ENCODE measurements around the gene SELENOM.
"Not testable (repeated sequence)": the region's sequence is repeated elsewhere in the genome, so short reads cannot be mapped to it uniquely, and the experiment has no call there.

Gene SELENOM

GRCh38 chr22:31122532-31123291, 15.3 kb upstream of the SELENOM start, which contains the start of gene INPP5J:
Gene INPP5J (plus strand): TSS chr22:31122966. CDS start chr22:31123015, 49 bp downstream.
- H3K4me3 ChIP-seq (ENCODE audit: low read depth, low read length), result peak within 1 kb of the TSS; percentile 69
- no peaks in the 10 kb centered on the region for H3K27me3 ChIP-seq (ENCODE audit: control insufficient read depth, insufficient read depth, low read length)
- no peak within 1 kb of the TSS for H3K27ac ChIP-seq (ENCODE audit: low read depth, low read length)
- peaks cover 12% of the 10 kb centered on the region for H3K4me1 ChIP-seq (ENCODE audit: control insufficient read depth, insufficient read depth, low read length)
- H3K9ac ChIP-seq (ENCODE audit: low read depth, low read length), result peak within 1 kb of the TSS; percentile 25; the same call in 1 of the 2 replicates
- H3K36me3 ChIP-seq (ENCODE audit: control insufficient read depth, insufficient read depth, low read length), result no peaks in the 10 kb centered on the region
- no peaks in the 10 kb centered on the region for H3K9me3 ChIP-seq (ENCODE audit: control insufficient read depth, insufficient read depth, low read length)

DNA sequence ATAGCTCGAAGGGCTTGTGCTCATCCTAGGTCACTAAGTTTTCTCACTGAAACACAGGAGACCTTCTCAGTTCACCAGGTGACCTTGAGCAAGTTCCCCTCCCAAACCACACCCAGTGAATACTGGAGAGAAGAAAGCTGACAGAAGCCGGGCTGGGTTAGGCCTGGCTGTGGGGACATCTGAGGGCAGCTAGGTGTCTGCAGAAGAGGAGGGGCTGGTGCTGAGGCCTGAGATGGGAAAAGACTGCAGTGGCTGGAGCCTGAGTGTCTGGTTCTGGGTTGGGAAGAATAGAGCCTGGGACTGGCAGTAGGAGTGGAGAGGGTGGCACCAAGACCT, 14.8 kb upstream of the SELENOM start:
- Histone ChIP-seq H3K27me3 (ENCODE audit: control insufficient read depth, insufficient read depth, low read length) (no peaks in the 10 kb centered on the region), H3K9me3 (ENCODE audit: control insufficient read depth, insufficient read depth, low read length) (no peaks in the 10 kb centered on the region), H3K36me3 (ENCODE audit: control insufficient read depth, insufficient read depth, low read length) (no peaks in the 10 kb centered on the region), H3K4me1 (ENCODE audit: control insufficient read depth, insufficient read depth, low read length) (peaks cover 12% of the 10 kb centered on the region), H3K9ac (ENCODE audit: low read depth, low read length) (no peak overlapping the region), H3K27ac (ENCODE audit: low read depth, low read length) (no peak overlapping the region), H3K4me3 (ENCODE audit: low read depth, low read length) (no peak overlapping the region)

GRCh38 chr22:31121403-31121802, 14.0 kb upstream of the SELENOM start:
- no peak overlapping the region for H3K4me3 ChIP-seq (ENCODE audit: low read depth, low read length)
- no peaks in the 10 kb centered on the region for H3K9me3 ChIP-seq (ENCODE audit: control insufficient read depth, insufficient read depth, low read length)
- no peaks in the 10 kb centered on the region for H3K36me3 ChIP-seq (ENCODE audit: control insufficient read depth, insufficient read depth, low read length)
- peaks cover 12% of the 10 kb centered on the region for H3K4me1 ChIP-seq (ENCODE audit: control insufficient read depth, insufficient read depth, low read length)
- no peak overlapping the region for H3K9ac ChIP-seq (ENCODE audit: low read depth, low read length)
- no peaks in the 10 kb centered on the region for H3K27me3 ChIP-seq (ENCODE audit: control insufficient read depth, insufficient read depth, low read length)
- no peak overlapping the region for H3K27ac ChIP-seq (ENCODE audit: low read depth, low read length)

DNA sequence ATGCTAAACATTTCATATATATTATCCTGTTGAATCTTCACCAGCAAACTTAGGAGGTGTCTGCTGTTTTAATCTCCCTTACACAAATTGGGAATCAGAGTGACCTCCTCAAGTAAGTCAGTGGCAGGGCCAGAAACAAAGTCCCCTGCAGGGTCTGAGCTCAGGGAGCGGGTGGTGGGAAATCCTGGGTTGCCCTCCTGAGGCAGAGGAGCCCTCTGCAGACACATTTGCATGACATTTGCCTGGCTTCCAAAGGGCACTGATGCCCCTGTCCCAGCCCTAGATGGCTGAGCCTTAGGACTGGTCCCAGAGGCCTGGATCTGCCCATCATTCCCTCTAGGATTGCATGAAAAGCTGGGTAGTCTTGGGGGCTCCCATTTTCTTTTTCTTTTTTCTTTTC, 13.3 kb upstream of the SELENOM start:
- Histone ChIP-seq H3K4me3 (ENCODE audit: low read depth, low read length) (no peak overlapping the region), H3K9me3 (ENCODE audit: control insufficient read depth, insufficient read depth, low read length) (no peaks in the 10 kb centered on the region), H3K36me3 (ENCODE audit: control insufficient read depth, insufficient read depth, low read length) (no peaks in the 10 kb centered on the region), H3K9ac (ENCODE audit: low read depth, low read length) (no peak overlapping the region), H3K27me3 (ENCODE audit: control insufficient read depth, insufficient read depth, low read length) (no peaks in the 10 kb centered on the region), H3K4me1 (ENCODE audit: control insufficient read depth, insufficient read depth, low read length) (peaks cover 12% of the 10 kb centered on the region), H3K27ac (ENCODE audit: low read depth, low read length) (no peak overlapping the region)

- Histone ChIP-seq H3K27ac (ENCODE audit: low read depth, low read length) (no peak overlapping the region), H3K36me3 (ENCODE audit: control insufficient read depth, insufficient read depth, low read length) (no peaks in the 10 kb centered on the region), H3K9ac (ENCODE audit: low read depth, low read length) (no peak overlapping the region), H3K4me1 (ENCODE audit: control insufficient read depth, insufficient read depth, low read length) (peaks cover 12% of the 10 kb centered on the region), H3K4me3 (ENCODE audit: low read depth, low read length) (no peak overlapping the region), H3K9me3 (ENCODE audit: control insufficient read depth, insufficient read depth, low read length) (no peaks in the 10 kb centered on the region), H3K27me3 (ENCODE audit: control insufficient read depth, insufficient read depth, low read length) (no peaks in the 10 kb centered on the region)
Observed at GRCh38 chr22:31120230-31120629, 12.9 kb upstream of the SELENOM start.

- Histone ChIP-seq H3K4me1 (ENCODE audit: control insufficient read depth, insufficient read depth, low read length) (peaks cover 12% of the 10 kb centered on the region), H3K9ac (ENCODE audit: low read depth, low read length) (no peak overlapping the region), H3K9me3 (ENCODE audit: control insufficient read depth, insufficient read depth, low read length) (no peaks in the 10 kb centered on the region), H3K27ac (ENCODE audit: low read depth, low read length) (no peak overlapping the region), H3K36me3 (ENCODE audit: control insufficient read depth, insufficient read depth, low read length) (no peaks in the 10 kb centered on the region), H3K27me3 (ENCODE audit: control insufficient read depth, insufficient read depth, low read length) (no peaks in the 10 kb centered on the region), H3K4me3 (ENCODE audit: low read depth, low read length) (no peak overlapping the region)
Observed at GRCh38 chr22:31119026-31119717, 11.8 kb upstream of the SELENOM start.

- Histone ChIP-seq H3K27ac (ENCODE audit: low read depth, low read length) (no peak overlapping the region), H3K9ac (ENCODE audit: low read depth, low read length) (no peak overlapping the region)
Observed at GRCh38 chr22:31118046-31118820, 10.9 kb upstream of the SELENOM start.

GRCh38 chr22:31112547-31113091, 5.3 kb upstream of the SELENOM start:
- H3K9me3 ChIP-seq (ENCODE audit: control insufficient read depth, insufficient read depth, low read length); H3K27ac ChIP-seq (ENCODE audit: low read depth, low read length); H3K27me3 ChIP-seq (ENCODE audit: control insufficient read depth, insufficient read depth, low read length); H3K4me3 ChIP-seq (ENCODE audit: low read depth, low read length); H3K9ac ChIP-seq (ENCODE audit: low read depth, low read length); H3K36me3 ChIP-seq (ENCODE audit: control insufficient read depth, insufficient read depth, low read length); H3K4me1 ChIP-seq (ENCODE audit: control insufficient read depth, insufficient read depth, low read length): not testable (repeated sequence)

More at GRCh38 chr22:31118046-31118820, 10.9 kb upstream of the SELENOM start:
- Histone ChIP-seq H3K27me3 (ENCODE audit: control insufficient read depth, insufficient read depth, low read length) (no peaks in the 10 kb centered on the region), H3K4me3 (ENCODE audit: low read depth, low read length) (no peak overlapping the region), H3K9me3 (ENCODE audit: control insufficient read depth, insufficient read depth, low read length) (no peaks in the 10 kb centered on the region), H3K4me1 (ENCODE audit: control insufficient read depth, insufficient read depth, low read length) (peaks cover 9% of the 10 kb centered on the region), H3K36me3 (ENCODE audit: control insufficient read depth, insufficient read depth, low read length) (no peaks in the 10 kb centered on the region)

DNA sequence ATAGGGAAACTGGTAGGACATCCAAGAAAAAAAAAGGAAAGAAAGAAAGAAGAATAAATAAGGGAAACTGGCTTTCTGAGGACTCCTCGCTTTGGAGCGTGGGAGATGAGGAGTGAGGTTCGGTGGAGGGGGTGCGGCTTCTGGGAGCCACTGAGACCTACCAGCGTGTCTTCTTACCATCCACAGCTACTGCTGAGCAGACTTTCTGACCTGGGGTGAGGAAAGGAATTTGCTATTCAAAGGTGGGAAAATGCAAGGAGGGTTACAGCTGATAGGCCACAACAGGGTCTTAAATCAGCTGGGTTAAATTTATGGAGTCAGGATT, 488 bp upstream of the SELENOM start:
- Histone ChIP-seq H3K9ac (ENCODE audit: low read depth, low read length) (no peak overlapping the region), H3K27ac (ENCODE audit: low read depth, low read length) (no peak overlapping the region), H3K36me3 (ENCODE audit: control insufficient read depth, insufficient read depth, low read length) (no peaks in the 10 kb centered on the region)

GRCh38 chr22:31106731-31107177, 614 bp downstream of the SELENOM start:
- Histone ChIP-seq H3K27me3 (ENCODE audit: control insufficient read depth, insufficient read depth, low read length) (peaks cover 24% of the 10 kb centered on the region), H3K9me3 (ENCODE audit: control insufficient read depth, insufficient read depth, low read length) (no peaks in the 10 kb centered on the region), H3K4me1 (ENCODE audit: control insufficient read depth, insufficient read depth, low read length) (no peaks in the 10 kb centered on the region), H3K36me3 (ENCODE audit: control insufficient read depth, insufficient read depth, low read length) (no peaks in the 10 kb centered on the region), H3K4me3 (ENCODE audit: low read depth, low read length) (peak overlapping the region; percentile 81), H3K27ac (ENCODE audit: low read depth, low read length) (no peak overlapping the region), H3K9ac (ENCODE audit: low read depth, low read length) (peak overlapping the region; percentile 60; the same call in 1 of the 2 replicates)

More for the DNA sequence above, 488 bp upstream of the SELENOM start:
- Histone ChIP-seq H3K9me3 (ENCODE audit: control insufficient read depth, insufficient read depth, low read length) (no peaks in the 10 kb centered on the region), H3K4me3 (ENCODE audit: low read depth, low read length) (peak overlapping the region; percentile 48), H3K4me1 (ENCODE audit: control insufficient read depth, insufficient read depth, low read length) (no peaks in the 10 kb centered on the region), H3K27me3 (ENCODE audit: control insufficient read depth, insufficient read depth, low read length) (peaks cover 24% of the 10 kb centered on the region)

Data from HUES48 (cell line).